Kidney epithelial cell (primary cell): Measurements from ENCODE around the gene SLC46A1. TPM values are rescaled to one million over a fixed set of nuclear protein-coding genes. Genes with fewer than 3 reads are reported as not detected.
A peak's percentile ranks its signal among the peaks of the same experiment; 100 is the strongest.

Source experiments
- DNase-seq: peaks from one replicate; pipeline ENCODE4 v3.0.0-alpha.2; 2010; ENCODE audit warnings: low read depth
- H3K27me3 ChIP-seq: 2 replicates; pipeline ENCODE4 v1.6.0; 2011; ENCODE audit warnings: low read length; ENCODE audit not compliant: control insufficient read depth, insufficient read depth
- H3K36me3 ChIP-seq: 2 replicates; pipeline ENCODE4 v1.5.1; 2011; ENCODE audit warnings: low read length; ENCODE audit not compliant: control insufficient read depth, insufficient read depth
- H3K4me3 ChIP-seq: 2 replicates; pipeline ENCODE4 v1.5.1; 2011; ENCODE audit warnings: low read depth, mild to moderate bottlenecking, control low read depth, low read length
- CTCF ChIP-seq: IDR thresholded peaks from 2 replicates; pipeline ENCODE4 v1.5.1; 2011; ENCODE audit warnings: mild to moderate bottlenecking, moderate library complexity, low read length, control low read depth, inconsistent platforms; ENCODE audit not compliant: insufficient read depth, poor library complexity, severe bottlenecking
- total RNA-seq: library from RNA; depleted of rRNA; stranded (reverse); fragments of >200 nt; gene quantifications from 2 replicates; pipeline ENCODE4 v1.2.3, GENCODE V29; 2015

The SLC46A1 gene
- total RNA-seq, 1 donor from 2014 or later: 6.2 TPM

- TF ChIP-seq CTCF: no peak
- Histone ChIP-seq H3K36me3 (no peaks in the 10 kb centered on the region), H3K27me3 (peaks cover 11% of the 10 kb centered on the region), H3K4me3 (no peak overlapping the region)
- DNase-seq: no peak
Observed at GRCh38 chr17:28368915-28369683, 36.9 kb downstream of the SLC46A1 start.

- peaks cover 11% of the 10 kb centered on the region for H3K27me3 ChIP-seq
- no peak overlapping the region for H3K4me3 ChIP-seq
- no peak for DNase-seq
- TF ChIP-seq CTCF: no peak
- H3K36me3 ChIP-seq: no peaks in the 10 kb centered on the region
Observed at GRCh38 chr17:28368306-28368831, 37.6 kb downstream of the SLC46A1 start.

- no peaks in the 10 kb centered on the region for H3K36me3 ChIP-seq
- DNase-seq: no peak
- H3K27me3 ChIP-seq: peaks cover 7% of the 10 kb centered on the region
- TF ChIP-seq CTCF: no peak
- H3K4me3 ChIP-seq: no peak overlapping the region
Observed at GRCh38 chr17:28367641-28368305, 38.2 kb downstream of the SLC46A1 start.

- Histone ChIP-seq H3K36me3 (peaks cover 1% of the 10 kb centered on the region), H3K4me3 (no peak overlapping the region), H3K27me3 (no peaks in the 10 kb centered on the region)
- TF ChIP-seq CTCF: peak; percentile 3
- no peak for DNase-seq
Observed at GRCh38 chr17:28366605-28367004, 39.4 kb downstream of the SLC46A1 start.

- no peak overlapping the region for H3K4me3 ChIP-seq
- H3K36me3 ChIP-seq: peaks cover 1% of the 10 kb centered on the region
- DNase-seq: no peak
- H3K27me3 ChIP-seq: no peaks in the 10 kb centered on the region
- no peak for TF ChIP-seq CTCF
Observed at GRCh38 chr17:28365487-28365886, 40.5 kb downstream of the SLC46A1 start.
